OCI-LY1 (cell line): ENCODE results near the gene KCNK17.

Experiments used
- H2AFZ ChIP-seq: fragments of 200-600 bp; sonication (generic), shearing (Covaris generic); 2 replicates; pipeline ENCODE4 v1.6.0; 2014; ENCODE audit warnings: antibody characterized with exemption, mild to moderate bottlenecking, low read length
- H3F3A ChIP-seq: fragments of 200-600 bp; sonication (generic), shearing (Covaris generic); 2 replicates; pipeline ENCODE4 v1.6.0; 2014; ENCODE audit warnings: mild to moderate bottlenecking, antibody characterized with exemption, low read length, moderate library complexity; ENCODE audit not compliant: insufficient read depth
- H3K27ac ChIP-seq: fragments of 200-600 bp; sonication (generic); 2 replicates; pipeline ENCODE4 v1.5.1; 2014; ENCODE audit warnings: low read length, mixed run types, mild to moderate bottlenecking, low read depth; ENCODE audit not compliant: poor library complexity, severe bottlenecking
- H3K27me3 ChIP-seq: fragments of 200-600 bp; sonication (generic); 2 replicates; pipeline ENCODE4 v1.6.0; 2014; ENCODE audit warnings: antibody characterized with exemption, mild to moderate bottlenecking, low read length, moderate library complexity; ENCODE audit not compliant: insufficient read depth
- H3K36me3 ChIP-seq: fragments of 200-600 bp; sonication (generic); 2 replicates; pipeline ENCODE4 v1.6.1; 2014; ENCODE audit warnings: mild to moderate bottlenecking, antibody characterized with exemption, low read length, moderate library complexity, mixed read lengths; ENCODE audit not compliant: insufficient read depth
- H3K4me1 ChIP-seq: fragments of 200-600 bp; sonication (generic); 2 replicates; pipeline ENCODE4 v1.5.1; 2014; ENCODE audit warnings: mild to moderate bottlenecking, low read length, moderate library complexity; ENCODE audit not compliant: insufficient read depth, severe bottlenecking
- H3K4me2 ChIP-seq: fragments of 200-600 bp; sonication (generic), shearing (Covaris generic); 2 replicates; pipeline ENCODE4 v1.6.1; 2014; ENCODE audit warnings: low read length
- H3K4me3 ChIP-seq: fragments of 200-600 bp; sonication (generic); 2 replicates; pipeline ENCODE4 v1.5.1; 2014; ENCODE audit warnings: low read length, low read depth, mild to moderate bottlenecking, mixed read lengths; ENCODE audit not compliant: poor library complexity, severe bottlenecking
- H3K79me2 ChIP-seq: fragments of 200-600 bp; shearing (Covaris generic); 2 replicates; pipeline ENCODE4 v1.6.1; 2016; ENCODE audit warnings: mixed run types, low read length, mixed read lengths; ENCODE audit not compliant: insufficient read depth
- H3K9ac ChIP-seq: fragments of 200-600 bp; sonication (generic), shearing (Covaris generic); 2 replicates; pipeline ENCODE4 v1.6.1; 2014; ENCODE audit warnings: mild to moderate bottlenecking, low read length, mixed read lengths
- H3K9me2 ChIP-seq: fragments of 200-600 bp; sonication (generic), shearing (Covaris generic); 2 replicates; pipeline ENCODE4 v1.6.1; 2014; ENCODE audit warnings: low read depth, mild to moderate bottlenecking, low read length, mixed read lengths
- H3K9me3 ChIP-seq: fragments of 200-600 bp; shearing (Covaris generic); 2 replicates; pipeline ENCODE4 v1.6.1; 2014; ENCODE audit warnings: low read length, mixed read lengths
- H4K20me1 ChIP-seq: fragments of 200-600 bp; sonication (generic), shearing (Covaris generic); 2 replicates; pipeline ENCODE4 v1.6.0; 2016; ENCODE audit warnings: mild to moderate bottlenecking, low read length; ENCODE audit not compliant: insufficient read depth
- CTCF ChIP-seq: fragments of 200-600 bp; sonication (generic), shearing (Covaris generic); IDR thresholded peaks from 2 replicates; pipeline ENCODE4 v1.5.1; 2017; ENCODE audit warnings: mild to moderate bottlenecking, antibody characterized with exemption, low read length, moderate library complexity, mixed read lengths
- EZH2 ChIP-seq: fragments of 200-600 bp; sonication (generic), shearing (Covaris generic); IDR thresholded peaks from 2 replicates; pipeline ENCODE4 v1.8.0; 2017; ENCODE audit warnings: borderline replicate concordance, mixed run types, mild to moderate bottlenecking, antibody characterized with exemption, low read length, moderate library complexity, mixed read lengths

Gene KCNK17

GRCh38 chr6:39260456-39260855 lies 53.8 kb downstream of the KCNK17 start:
- Histone ChIP-seq H3K36me3 (no peaks in the 10 kb centered on the region), H3K9me3 (no peaks in the 10 kb centered on the region), H2AFZ (no peak overlapping the region), H3K27ac (no peak overlapping the region), H3K4me1 (no peaks in the 10 kb centered on the region), H3K4me3 (no peak overlapping the region), H4K20me1 (no peaks in the 10 kb centered on the region), H3K9ac (no peak overlapping the region), H3K27me3 (no peaks in the 10 kb centered on the region), H3F3A (no peaks in the 10 kb centered on the region), H3K9me2 (no peaks in the 10 kb centered on the region), H3K79me2 (no peaks in the 10 kb centered on the region), H3K4me2 (no peak overlapping the region)
- TF ChIP-seq EZH2 (no peak), CTCF (no peak)

GRCh38 chr6:39256294-39256940 lies 57.8 kb downstream of the KCNK17 start:
- no peaks in the 10 kb centered on the region for H3K79me2 ChIP-seq
- H3K9me3 ChIP-seq: no peaks in the 10 kb centered on the region
- no peaks in the 10 kb centered on the region for H3K36me3 ChIP-seq
- no peak overlapping the region for H3K9ac ChIP-seq
- TF ChIP-seq CTCF (no peak), EZH2 (no peak)
- H3K4me1 ChIP-seq: no peaks in the 10 kb centered on the region
- no peaks in the 10 kb centered on the region for H3F3A ChIP-seq
- H3K27me3 ChIP-seq: no peaks in the 10 kb centered on the region
- no peak overlapping the region for H3K27ac ChIP-seq
- H4K20me1 ChIP-seq: no peaks in the 10 kb centered on the region
- H3K4me3 ChIP-seq: no peak overlapping the region
- no peak overlapping the region for H2AFZ ChIP-seq
- no peaks in the 10 kb centered on the region for H3K9me2 ChIP-seq
- no peak overlapping the region for H3K4me2 ChIP-seq

GRCh38 chr6:39254999-39255535 lies 59.2 kb downstream of the KCNK17 start:
- no peaks in the 10 kb centered on the region for H3K4me1 ChIP-seq
- no peak overlapping the region for H3K4me3 ChIP-seq
- H3K9me3 ChIP-seq: no peaks in the 10 kb centered on the region
- H3K4me2 ChIP-seq: no peak overlapping the region
- no peak overlapping the region for H3K9ac ChIP-seq
- no peaks in the 10 kb centered on the region for H4K20me1 ChIP-seq
- no peak overlapping the region for H3K27ac ChIP-seq
- H3K36me3 ChIP-seq: no peaks in the 10 kb centered on the region
- no peak overlapping the region for H2AFZ ChIP-seq
- no peaks in the 10 kb centered on the region for H3K27me3 ChIP-seq
- TF ChIP-seq CTCF (no peak), EZH2 (no peak)
- H3K79me2 ChIP-seq: no peaks in the 10 kb centered on the region
- no peaks in the 10 kb centered on the region for H3K9me2 ChIP-seq
- no peaks in the 10 kb centered on the region for H3F3A ChIP-seq
